Panc1 (cell line): ENCODE measurements around the gene NCK2.

Experiments used
- CTCF ChIP-seq: fragments of 450-650 bp; IDR thresholded peaks from 2 replicates; pipeline ENCODE4 v1.5.1; 2017; ENCODE audit warnings: mild to moderate bottlenecking
- POLR2AphosphoS5 ChIP-seq: IDR thresholded peaks from 2 replicates; pipeline ENCODE4 v1.6.1; 2012; ENCODE audit warnings: mild to moderate bottlenecking, low read depth, low read length, moderate library complexity
- REST ChIP-seq, 2 experiments: IDR thresholded peaks; 2 replicates each; pipeline ENCODE4 v1.6.1; 2011 to 2012; ENCODE audit warnings: low read depth in 2 of 2, control low read depth in 1 of 2, low read length in 1 of 2, mild to moderate bottlenecking in 1 of 2, moderate library complexity in 1 of 2; ENCODE audit not compliant: insufficient read depth in 1 of 2
- TCF7L2 ChIP-seq: IDR thresholded peaks from 2 replicates; pipeline ENCODE4 v1.6.1; 2011; ENCODE audit warnings: mild to moderate bottlenecking, low read depth, low read length, inconsistent platforms

DNA sequence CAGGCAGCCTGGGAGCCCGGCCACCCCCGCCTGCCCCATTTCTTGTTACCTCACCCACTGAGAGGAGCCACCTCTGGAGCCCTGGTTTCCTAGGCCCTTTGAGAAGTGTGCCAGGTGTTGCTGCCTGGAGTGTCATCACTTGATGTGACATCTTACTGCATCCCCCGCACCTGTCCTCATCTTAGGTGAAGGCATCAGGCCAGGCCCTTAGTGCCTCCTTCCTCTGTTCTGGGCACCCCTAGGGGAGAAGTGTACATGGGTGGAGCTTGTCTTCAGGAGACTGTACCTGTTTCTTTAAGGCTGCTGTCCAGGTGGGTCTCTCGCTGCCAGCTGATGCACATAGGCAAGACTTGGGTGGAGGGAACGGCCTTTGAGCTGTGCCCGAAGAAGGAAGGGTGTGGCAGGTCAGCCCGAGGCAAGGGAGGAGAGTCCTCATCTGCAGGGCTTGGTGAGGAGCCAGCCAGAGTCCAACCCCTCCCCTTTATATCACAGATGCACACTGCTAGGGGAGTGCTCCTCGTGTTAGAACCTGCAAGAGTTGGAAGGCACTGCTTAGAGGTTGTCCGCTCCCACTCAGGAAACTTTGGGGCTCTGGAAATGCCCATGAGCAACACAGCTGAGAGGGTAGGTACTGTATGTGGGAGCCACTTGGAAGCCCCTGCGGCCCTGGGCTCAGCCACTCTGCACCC is 45.9 kb downstream of the NCK2 start:
- no peak for TF ChIP-seq CTCF
- TF ChIP-seq TCF7L2 = no peak
- TF ChIP-seq REST (IDR thresholded peaks at IDR 0.05; ENCODE audit: insufficient read depth in 1 of 2, low read depth in 2 of 2, low read length in 1 of 2) = no peak
- TF ChIP-seq POLR2AphosphoS5 = no peak
